GM12873 (cell line): ENCODE results near the gene EPB41L2.

Source experiments
- TF ChIP-seq, protein P1 (sequence below): IDR thresholded peaks from 2 replicates; pipeline ENCODE4 v1.5.1; 2012; ENCODE audit warnings: low read depth, mild to moderate bottlenecking, moderate library complexity, low read length, control low read depth; ENCODE audit not compliant: insufficient read depth; ENCODE audit errors: missing control alignments

EPB41L2 gene

DNA sequence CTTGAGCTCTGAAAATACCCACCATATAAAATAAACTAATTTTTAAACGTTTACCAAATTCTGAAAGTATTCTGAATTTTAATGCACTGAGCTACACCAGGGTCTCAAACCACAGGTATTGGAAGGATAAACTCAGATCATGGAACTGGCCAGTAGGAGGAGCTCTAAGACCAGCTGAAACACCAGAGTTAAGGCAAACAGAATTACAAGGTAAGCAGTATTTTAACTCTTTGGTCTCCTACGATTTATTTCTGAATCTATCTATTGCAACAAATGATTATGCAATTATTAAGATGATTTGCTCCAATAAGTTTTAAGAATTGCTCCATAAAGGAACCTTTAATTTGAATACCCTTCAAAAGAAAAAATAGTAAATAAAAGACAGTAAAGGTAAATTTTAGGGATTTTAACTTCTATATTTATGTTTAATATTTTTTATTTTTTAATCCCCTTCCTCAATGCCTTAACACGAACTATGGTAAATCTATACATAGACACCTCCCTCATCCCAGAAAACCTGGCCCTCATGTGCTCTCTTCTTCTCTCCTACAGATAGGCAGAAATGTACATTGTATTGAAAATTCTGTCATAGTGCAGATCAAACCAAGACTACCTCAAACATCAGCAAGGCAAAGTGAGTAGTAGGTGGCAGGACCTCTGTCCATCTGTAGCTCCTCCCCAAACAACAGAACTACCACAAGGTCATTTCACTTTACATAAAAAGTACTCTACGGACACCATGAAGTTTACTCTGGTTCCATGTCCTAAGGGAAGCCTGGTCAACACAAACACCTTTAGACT, 177.5 kb downstream of the EPB41L2 start:
- TF ChIP-seq, protein P1, sequence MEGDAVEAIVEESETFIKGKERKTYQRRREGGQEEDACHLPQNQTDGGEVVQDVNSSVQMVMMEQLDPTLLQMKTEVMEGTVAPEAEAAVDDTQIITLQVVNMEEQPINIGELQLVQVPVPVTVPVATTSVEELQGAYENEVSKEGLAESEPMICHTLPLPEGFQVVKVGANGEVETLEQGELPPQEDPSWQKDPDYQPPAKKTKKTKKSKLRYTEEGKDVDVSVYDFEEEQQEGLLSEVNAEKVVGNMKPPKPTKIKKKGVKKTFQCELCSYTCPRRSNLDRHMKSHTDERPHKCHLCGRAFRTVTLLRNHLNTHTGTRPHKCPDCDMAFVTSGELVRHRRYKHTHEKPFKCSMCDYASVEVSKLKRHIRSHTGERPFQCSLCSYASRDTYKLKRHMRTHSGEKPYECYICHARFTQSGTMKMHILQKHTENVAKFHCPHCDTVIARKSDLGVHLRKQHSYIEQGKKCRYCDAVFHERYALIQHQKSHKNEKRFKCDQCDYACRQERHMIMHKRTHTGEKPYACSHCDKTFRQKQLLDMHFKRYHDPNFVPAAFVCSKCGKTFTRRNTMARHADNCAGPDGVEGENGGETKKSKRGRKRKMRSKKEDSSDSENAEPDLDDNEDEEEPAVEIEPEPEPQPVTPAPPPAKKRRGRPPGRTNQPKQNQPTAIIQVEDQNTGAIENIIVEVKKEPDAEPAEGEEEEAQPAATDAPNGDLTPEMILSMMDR, result peak; percentile 81

DNA sequence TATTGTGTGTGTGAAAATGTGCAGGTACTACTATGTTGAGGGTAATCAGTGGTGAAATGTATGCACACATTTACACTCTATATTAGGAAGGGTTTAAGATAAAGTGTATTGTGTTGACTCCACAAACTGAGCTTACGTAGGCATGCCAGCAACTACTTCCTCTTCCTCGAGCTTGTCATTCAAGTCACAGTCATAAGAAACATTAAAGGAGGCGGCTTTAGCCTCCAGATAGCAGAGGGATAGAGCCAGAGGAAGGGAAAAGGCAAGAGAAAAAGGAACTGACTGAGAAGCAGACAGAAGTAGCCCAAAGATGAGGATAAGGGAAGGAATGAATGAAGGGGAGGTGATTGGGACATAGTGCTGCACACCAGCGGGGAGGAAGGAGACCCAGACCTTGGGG, 180.7 kb downstream of the EPB41L2 start:
- TF ChIP-seq, protein P1, result no peak

DNA sequence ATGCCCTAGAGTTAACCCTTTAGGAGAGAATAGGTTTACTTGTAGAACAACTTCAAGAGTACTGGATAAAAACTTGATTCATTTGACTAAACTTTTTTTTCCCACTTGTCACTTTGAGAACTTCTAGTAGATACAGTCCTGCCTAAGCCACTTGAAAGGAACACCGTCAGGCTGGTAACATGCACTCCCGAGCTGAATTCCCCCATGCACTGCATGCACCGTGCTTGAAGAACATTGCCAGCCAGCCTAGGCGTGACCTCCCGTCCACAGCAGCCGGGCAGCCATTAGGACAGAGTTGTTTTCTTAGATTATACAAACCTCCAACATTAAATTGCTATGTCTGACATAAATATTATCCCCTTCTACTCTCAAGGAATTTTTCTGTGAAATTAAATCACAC, 183.2 kb downstream of the EPB41L2 start:
- TF ChIP-seq, protein P1, result no peak

DNA sequence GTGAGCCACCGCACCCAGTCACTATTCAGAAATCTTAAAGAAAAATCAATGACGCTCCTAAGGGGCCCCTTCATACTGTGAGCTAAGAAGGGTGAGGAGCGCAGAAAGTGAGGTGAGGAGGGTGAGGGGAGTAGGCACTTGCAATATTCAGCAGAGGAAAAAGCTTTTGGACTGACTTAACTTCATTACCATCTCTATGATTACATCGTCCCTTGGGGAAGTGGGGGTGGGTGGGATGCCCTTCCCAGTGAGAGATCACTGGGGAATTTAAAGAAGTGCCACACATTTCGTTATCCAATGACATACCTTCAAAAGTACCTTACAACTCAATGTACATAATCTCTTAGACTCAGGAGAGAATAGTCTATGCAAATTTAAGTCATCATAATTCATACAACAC, 189.3 kb downstream of the EPB41L2 start:
- TF ChIP-seq, protein P1, result no peak

DNA sequence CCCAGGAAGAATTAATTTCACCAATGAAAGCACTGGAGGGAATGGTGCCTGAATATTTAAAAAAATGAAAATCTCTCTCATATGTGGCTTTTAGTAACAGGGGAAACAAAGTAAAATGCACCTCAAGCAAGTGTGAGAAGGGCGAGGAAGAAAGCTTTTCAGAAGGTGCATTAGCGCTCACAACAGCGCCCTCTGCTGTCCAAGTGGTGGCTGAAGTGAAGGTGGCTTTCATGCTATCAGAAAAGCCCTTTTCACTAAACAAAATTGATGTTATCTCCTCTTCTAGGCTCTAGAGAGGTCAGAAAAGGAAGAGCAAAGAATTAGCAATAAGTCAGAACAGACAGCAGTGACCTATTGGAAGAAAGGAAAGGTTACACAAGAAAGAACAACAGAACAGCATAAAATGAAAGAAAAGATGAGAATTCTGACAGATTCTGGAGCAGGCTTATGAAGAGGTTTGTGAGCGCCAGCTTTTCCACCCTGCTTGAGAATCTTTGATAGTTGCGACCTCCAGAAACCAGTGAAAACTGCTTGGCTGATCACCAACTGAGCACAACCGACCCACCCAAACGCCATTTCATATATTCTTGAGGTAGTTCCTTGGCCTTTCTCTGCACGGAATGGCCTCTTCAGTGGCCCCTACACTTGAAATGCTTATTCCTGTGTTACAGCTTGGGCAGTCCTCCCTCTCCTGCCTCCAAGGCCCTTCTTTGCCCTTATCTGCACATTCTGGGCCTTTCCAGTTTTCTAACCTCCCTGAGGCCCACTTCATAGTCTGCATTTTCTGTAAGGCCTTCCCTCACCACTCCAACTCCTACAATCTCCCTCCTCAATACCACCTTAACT, 190.6 kb downstream of the EPB41L2 start:
- TF ChIP-seq, protein P1, result peak; percentile 96

DNA sequence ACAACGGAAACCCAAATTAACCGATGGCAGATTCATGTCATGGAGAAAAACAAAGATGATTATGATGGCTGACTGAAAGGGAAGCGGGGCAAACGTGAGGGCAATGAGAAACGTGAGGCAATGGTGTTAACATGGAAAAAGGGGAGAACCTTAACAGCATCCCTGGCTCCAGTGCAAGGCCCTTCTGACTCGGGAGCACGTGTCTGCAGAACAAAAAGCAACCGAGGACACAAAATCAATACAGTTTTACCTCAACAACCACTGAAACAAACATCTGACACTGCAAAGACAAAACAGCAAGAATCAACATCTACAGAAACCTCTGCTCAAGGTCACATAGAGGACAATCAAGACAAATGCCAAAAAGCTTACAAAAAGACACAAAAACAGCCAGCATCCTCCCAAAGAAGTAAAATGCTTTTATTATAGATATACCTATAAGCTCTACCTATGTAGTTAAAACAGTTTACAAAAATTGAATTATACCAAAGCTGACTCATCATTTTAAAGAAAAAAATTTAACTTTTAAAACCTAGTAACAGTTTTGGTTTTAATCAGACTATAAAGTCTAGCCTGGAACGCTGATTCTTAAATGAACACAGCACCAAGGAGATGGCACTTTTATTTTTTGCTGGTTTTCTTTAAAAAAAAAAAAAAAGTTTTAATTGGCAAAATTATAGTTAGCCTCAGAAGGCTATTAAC, 192.7 kb downstream of the EPB41L2 start:
- TF ChIP-seq, protein P1, result no peak

DNA sequence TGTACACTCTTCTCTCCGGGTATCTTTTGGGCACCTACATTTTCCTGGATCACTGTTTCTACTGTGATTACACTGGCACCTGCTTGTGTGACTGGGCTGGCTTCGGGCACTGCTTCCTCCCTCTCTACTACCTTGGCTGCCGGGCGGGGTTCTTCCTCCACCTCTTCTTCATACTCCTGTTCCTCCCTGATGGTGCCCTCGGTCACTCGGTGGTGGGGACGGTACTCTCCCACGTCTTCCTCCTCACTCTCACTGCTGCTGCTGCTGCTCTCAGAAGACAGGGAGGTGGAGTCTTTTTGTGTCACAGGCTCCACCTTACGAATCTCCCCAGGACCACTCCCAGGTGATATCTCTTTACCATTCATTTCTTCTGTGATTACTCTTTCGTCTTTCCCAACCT, 193.4 kb downstream of the EPB41L2 start:
- TF ChIP-seq, protein P1, result no peak
